HG03064 (cell line): ENCODE measurements around the gene MUC5AC.

ENCODE experiments used
- ATAC-seq: cut with Tn5 transposase; IDR thresholded peaks from one replicate; pipeline ENCODE4 v1.9.1; 2021; ENCODE audit warnings: low read depth; ENCODE audit not compliant: unreplicated experiment

Gene MUC5AC

GRCh38 chr11:1120532-1121330 lies 37.0 kb upstream of the MUC5AC start:
- no peak for ATAC-seq

DNA sequence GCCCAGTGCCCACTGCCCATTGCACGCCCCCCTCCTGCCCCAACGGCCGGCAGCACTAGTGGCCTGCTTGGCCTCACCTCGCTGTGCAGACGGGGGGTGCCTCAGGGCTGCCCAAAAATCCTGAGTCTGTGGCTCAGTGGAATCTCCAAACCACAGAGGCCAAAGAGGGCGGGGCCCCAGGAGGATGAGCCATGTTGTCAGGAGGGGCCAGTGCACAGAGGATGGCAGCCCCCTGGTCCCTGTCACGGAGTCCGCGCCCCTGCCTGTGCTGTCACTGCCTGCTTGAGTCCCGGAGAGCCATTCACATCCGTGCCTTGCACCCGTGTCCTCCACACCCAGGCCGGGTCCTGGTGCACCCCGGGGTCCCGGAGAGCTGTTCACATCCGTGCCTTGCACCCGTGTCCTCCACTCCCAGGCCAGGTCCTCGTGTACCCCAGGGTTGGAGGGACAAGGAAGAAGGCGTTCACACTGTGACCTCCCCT lies 36.4 kb upstream of the MUC5AC start:
- ATAC-seq: no peak

GRCh38 chr11:1121813-1122663 lies 35.7 kb upstream of the MUC5AC start:
- no peak for ATAC-seq

- ATAC-seq: no peak
Observed at GRCh38 chr11:1122664-1123002, 35.1 kb upstream of the MUC5AC start.

DNA sequence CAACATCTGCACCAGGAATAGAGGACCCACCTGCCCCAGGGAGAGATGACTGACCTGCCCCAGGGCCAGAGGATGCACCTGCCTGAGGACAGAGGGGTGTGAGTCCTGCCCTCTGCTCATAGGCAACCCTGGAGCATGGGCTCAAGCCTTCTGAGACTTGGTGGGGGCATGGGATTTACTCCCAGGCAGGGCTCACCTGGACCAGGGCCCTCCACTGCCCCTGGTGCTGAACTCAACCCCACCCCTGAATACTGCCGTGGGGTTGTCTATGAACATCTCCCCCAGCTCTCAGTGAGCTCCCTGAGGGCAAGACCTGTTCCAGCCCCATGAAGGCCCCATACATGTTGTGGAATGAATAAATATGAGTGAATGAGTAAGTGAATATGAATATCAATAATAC lies 33.8 kb upstream of the MUC5AC start:
- ATAC-seq: no peak

- no peak for ATAC-seq
Observed at GRCh38 chr11:1125803-1126202, 31.9 kb upstream of the MUC5AC start.

GRCh38 chr11:1126491-1126926 lies 31.2 kb upstream of the MUC5AC start:
- no peak for ATAC-seq

- ATAC-seq: no peak
Observed at GRCh38 chr11:1126935-1127663, 30.7 kb upstream of the MUC5AC start.

- ATAC-seq: no peak
Observed at GRCh38 chr11:1127664-1128162, 30.0 kb upstream of the MUC5AC start.

DNA sequence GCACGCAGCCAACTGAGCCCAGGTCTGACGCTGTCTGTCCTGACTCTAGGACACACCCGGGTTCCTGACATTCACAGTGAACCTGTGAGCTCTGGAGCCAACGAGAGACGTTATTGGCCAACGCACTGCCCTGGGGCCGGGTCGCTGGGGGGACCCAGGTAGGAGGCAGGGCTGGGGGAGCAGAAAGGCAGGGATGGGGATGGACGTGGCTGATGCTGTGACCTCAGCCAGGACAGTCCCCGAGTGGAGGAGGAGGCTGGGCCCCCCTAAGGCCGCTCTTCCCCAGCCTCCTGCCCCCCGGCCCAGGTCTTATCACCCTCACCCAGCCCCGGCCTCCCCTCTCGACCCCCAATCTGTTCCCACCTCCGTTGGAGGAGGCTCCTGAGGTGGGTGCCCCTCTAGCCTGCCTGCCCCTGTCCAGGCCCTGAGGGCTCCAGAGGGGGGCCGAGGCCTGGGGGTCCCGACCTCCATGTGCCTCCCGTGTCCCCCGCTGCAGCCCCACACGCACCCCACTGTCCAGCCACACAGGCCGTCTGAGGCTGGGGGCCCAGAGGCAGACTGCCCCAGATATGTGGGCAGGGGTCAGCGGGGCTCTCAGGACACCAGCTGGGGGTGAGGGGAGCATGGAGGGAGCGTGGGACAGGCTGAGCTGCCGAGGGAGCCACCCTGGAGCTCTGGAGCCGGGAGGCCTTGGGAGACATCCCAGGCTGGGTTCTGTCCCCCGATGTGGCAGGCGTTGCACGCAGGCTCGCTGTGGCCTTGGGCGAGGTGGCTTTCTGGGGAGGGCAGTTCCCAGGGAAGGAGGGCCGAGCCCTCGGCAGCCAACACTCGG lies 29.2 kb upstream of the MUC5AC start:
- no peak for ATAC-seq

DNA sequence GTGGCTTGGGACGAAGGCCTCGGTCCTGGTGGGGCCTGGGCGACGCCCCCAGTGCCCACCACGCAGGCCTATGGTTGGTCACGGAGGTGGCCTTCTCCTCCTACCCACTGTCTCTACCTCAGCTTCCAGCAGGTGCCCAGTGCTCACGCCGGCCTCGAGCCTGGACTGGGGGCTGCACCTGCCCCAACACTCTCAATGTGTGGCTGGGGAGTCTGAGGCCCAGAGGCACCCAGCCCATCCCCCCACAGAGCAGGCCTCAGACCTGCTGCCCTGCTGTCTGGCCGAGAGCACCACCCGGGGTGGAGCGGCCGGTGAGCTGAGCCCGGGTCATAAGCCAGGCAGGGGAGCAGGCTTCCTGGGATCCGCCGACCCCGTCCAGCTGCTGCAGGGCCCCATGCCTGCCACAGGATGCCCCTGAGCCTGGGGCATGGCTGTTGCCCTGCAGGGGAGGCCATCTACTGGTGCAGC lies 28.6 kb upstream of the MUC5AC start:
- ATAC-seq: no peak

DNA sequence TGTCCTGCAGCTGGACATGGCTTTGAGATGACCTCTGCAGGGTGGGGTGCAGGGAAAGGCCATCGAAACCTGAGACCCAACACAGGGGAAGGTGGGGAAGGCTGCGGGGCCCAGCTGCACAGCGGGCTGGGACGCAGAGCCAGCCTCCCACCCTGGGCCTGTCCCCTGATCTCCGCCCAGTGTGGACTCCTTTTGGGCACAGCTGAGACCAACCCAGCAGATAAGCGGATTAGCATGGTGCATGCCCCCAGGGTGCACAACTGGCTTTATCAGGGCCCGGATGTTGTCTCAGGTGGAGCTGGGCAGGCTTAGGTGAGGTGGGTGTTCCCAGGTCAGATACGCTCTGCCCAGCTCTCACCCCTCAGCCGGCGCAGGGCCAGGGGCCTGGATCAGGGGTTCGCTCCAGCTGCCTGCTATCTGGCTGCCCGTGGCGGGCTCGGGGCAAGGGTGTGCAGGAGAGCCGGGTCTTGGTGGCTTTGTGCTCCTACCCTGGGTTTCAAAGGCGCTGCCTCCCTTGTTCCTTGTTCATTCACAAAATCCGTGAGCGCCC lies 28.1 kb upstream of the MUC5AC start:
- ATAC-seq: no peak

DNA sequence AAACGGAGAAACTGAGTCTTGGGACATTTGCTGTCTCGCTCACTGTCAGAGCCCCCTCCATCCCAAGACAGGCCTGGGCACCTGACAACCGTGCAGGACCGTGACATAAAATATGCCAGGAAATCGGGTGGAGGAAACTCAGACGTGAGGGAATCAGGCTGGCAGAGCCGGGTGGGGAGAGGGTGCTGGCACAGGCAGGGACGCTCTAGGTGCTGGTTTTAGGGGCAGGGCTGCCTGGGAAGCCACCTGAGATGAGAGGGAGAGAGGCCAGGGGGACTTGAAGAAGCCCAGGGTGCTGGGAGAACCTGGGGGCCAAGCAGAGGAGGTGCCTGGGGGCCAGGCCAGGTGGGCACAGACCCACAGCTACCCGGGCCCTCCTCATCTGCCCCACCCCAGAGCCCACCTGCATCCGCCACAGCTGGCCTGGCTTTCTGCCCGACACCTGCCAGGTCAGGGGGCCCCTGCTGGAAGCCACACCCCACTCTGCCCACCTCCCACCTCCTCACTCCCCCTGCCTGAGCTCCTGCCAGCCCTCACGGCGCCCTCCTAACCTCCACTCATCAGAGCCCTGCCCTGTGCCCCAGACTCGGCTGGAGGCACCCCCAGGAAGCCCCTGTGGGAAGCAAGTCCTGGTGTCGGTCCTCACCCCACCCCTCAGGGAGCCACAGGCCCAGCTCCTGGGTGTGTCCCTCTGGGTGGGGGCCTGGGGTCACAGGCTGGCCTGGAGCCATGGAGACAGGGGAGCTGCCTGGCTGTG lies 27.3 kb upstream of the MUC5AC start:
- no peak for ATAC-seq

DNA sequence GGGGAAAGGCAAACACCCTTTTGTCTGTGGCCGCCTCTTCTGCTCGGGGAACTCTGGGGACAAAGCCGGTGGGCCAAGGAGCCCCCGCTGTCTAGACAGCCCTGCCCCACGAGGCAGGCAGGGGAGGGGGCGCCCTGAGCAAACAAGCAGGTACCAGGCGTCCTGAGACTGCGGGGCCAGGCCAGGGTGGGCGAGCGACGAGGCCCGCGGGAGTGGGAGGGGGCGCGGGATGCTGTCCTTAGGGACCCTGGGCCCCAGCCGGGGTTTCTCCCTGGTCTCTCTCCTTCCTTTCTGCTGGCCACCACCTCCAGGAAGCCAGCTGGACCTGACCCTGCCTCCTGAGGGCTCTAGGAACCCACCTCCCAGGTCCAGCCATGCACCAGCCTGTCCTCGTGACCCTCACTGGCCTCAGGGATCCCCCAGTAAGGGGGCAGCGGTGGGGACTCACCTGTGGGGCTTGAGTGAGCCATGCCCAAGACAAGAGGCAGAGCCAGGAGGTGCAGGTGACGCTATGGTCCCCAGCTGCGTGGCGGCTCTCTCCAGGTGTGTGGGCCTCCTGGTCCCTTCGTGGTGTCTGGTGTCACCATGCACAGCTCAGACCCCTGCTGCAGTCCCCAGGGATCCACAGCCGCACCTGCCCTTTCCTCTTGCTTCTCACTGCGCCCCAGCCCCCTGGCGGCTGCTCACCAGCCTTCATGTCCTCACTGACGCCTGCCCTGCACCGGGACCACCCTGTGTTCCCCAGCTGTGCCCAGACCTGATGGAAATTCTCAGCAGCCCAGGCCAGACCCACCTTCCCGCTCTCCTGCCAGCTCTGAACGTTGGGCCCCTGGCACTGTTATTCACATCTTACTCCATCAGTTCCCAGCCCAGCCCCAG lies 26.5 kb upstream of the MUC5AC start:
- no peak for ATAC-seq

DNA sequence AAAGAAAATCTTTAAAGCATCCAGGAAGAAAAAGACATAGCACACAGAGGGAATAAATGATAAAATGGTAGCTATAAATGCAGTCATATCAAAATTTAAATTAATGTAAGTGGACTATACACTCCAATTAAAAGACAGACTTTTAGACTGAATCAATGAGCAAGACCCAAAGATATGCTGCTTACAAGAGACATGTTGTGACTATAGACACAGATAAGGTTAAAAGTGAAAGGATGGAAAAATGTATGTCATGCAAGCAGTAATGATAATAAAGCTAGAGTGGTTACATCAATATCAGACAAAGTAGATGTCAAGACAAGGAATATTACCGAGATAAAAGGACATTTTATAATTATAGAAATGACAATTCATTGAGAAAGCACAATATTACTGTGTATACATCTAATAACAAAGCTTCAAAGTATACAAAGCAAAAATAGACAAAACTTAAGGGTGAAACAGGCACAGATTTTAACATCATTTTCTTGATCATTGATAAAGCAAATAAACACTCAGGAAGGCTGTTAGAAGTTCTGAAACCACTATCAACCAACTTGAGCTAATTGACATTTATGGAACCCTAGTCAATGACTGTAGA lies 22.8 kb upstream of the MUC5AC start:
- no peak for ATAC-seq

DNA sequence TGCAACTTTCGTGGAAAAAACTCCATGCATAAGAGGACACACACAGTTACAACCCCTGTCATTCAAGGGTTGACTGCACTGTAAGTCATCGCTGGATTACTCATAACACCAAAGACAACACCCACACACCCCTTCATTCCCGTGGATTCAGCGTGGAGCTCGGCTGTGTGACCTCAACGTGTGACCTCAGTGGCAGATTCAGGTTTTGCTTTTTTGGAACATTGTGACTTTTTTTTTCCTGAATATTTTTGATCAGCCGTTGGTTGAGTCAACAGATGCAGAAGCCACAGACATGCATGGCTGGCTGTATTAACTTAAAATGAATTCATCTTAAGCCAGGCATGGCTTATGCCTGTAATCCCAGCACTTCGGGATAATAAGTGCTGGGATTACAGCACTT lies 19.7 kb upstream of the MUC5AC start:
- ATAC-seq: no peak

DNA sequence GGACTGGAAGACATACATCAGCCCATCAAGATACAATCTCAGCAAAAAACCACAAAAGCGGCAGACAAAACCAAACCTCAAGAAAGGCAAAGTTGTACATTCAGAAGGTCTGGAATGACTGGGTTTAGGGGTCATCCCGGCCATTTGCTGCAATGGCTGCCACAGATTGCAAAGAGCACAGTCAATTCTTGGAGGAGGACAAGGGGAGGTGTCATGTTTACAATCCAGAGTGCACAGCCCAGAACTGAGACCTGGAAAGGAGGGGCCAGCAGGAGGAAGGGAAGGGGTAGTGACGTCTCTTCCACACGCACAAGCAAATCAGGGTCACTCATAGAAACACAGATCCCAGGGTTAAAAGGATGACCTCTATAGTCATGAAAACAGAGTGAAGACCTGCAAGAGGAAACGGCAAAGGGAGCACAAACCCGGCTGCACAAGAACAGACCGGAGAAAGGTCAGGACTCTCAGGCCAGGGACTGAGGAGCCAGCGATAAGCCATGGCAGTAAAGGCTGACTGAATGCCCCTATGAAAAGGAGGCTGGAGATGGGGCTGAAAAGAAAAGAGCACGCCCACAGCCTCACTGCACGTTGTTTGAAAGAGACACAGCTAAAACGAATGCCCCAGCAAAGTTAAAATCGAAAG lies 18.2 kb upstream of the MUC5AC start:
- no peak for ATAC-seq
